T-helper 2 cell (primary cell): ENCODE data around the gene COL11A2.
A peak's percentile ranks its signal among the peaks of the same experiment; 100 is the strongest.
"Not testable (repeated sequence)": the region's sequence is repeated elsewhere in the genome, so short reads cannot be mapped to it uniquely, and the experiment has no call there.

Source experiments
- DNase-seq, 5 experiments: peaks; one replicate each; pipeline versions ENCODE4 v3.0.0 to v3.0.0-alpha.2; 2012 to 2022

The COL11A2 gene

GRCh38 chr6:33150560-33150959 lies 41.7 kb downstream of the COL11A2 start:
- DNase-seq = not testable (repeated sequence)

DNA sequence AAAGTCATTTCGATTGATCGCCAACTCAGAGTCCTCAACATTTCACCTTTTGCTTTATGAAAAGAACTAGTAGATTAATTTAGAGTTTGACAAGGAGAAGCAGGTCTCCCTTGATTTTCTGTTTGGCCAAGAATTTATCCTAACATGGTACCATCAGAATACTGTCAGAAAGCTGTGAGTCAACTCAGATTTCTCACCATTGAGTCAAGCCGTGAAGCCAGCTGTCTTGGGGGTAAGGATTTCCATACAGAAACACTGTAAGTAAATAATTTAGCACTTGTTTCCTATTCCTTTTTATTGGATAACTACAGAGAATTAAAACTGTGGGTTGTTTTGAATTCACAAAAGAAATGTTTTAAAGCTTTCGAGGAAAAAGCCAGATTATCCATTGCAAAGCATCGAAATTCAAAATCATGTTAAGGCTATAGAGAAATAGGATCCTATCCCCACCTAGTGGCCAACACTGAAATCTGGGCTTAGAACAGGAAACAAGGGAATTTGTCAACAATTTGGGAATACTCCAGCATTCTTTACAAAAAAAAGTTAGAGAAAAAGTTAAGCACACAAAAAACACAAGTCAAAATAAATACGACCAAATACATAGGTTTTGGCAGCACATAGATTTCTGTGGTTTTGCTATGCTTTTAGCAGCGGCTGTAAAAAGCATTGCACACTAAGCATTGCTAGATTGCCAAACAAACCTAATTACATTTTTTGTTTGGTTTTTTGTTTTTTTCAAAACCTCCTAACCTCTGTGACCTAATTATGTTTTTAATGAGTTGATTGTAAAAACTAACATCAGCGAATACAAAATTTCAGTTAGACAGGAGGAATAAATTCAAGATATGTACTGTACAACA lies 44.2 kb downstream of the COL11A2 start:
- DNase-seq = no peak

DNA sequence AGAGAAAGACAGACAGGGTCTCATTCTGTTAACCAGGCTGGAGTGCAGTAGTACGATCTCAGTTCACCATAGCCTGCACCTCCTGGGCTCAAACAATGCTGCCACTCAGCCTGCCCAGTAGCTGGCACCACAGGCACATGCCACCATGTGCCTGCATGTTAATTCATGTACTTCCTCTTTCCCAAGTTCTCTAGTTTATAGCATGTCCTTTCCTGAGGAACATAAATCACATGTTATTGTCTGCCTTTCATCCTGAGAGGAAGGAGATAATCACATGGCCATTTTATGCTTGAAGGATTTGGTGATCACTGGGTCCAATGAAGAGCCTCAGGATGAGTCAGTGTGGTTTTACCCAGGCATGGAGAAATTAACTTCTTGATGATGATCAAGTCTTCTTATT lies 47.9 kb downstream of the COL11A2 start:
- DNase-seq = no peak

DNA sequence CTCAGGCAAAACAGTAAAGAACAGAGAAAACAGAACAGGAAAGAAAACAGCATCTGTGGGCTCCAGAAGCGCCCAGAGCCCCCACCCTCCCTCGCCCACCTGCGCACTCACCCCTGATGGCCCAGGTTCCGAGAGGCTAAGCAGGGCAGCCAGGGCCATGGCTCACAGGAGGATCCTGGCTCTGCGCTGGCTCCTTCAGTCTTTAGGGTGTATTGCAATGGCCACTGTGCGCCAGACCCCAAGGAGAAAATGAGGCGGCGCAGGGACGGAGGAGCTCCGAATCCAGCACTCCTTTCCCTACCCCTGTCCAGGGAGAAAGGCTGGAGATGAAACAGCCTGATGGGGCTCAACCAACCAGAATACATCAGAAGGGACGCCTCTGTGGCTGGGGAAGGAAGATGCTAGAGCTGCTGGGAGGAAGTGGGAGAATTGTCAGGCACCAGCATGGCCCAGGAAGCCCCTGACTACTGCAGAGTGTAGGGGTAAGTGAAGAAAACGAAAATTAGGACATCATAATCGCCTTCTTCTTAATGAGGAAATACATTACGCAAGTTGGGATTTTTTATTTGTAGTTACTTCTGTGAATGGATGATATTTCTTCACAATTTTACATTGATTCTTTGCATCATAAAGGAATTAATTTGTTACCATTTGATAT lies 49.0 kb downstream of the COL11A2 start:
- DNase-seq = no peak

GRCh38 chr6:33142501-33143070 lies 49.7 kb downstream of the COL11A2 start:
- no peak for DNase-seq

DNA sequence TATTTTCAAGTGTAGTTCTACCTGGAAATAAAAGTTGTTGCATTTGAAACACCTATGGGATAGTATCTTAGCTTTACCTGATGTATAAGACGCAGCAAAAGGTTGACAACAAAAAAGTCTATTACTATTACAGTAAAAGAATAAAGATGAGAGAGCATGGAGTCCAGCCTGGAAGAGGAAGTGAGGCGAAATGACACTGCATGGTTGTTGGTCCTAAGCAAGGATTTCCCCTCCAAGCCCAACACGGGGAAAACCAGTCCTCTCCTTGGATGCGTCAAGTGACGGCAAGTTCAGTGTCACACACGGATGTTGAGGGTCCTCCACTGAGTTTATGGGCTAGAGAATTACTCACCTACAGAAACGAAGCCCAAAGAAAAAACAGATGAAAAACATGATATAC lies 51.7 kb downstream of the COL11A2 start:
- DNase-seq = no peak

GRCh38 chr6:33139596-33140206 lies 52.6 kb downstream of the COL11A2 start:
- no peak for DNase-seq

DNA sequence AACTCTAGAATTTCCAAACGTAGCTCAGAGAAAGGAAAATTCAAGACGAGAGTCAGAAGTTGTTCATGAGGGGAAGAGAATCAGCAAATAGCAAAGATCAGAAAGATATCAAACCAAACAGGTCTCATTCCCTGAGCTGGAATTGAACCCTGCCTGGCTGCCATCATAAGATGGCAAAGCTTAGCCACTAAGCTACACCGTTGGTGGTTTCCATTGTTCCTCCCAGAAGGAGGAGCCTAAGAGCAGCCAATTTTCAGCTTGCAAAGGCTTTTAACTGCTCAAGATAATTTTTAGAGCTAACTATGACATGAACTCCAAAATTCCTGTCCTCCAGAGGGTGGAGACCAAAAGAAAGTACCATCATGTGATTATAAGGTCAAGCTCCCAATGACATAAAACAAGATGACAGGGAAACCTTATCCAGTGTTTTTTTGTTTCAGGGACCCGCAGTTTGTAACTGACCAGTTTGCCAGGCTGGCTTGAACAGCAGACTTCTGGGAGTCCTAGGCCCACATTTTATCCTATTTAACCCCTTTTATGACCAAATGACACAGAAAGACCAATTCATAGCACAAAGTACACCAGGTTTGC lies 55.9 kb downstream of the COL11A2 start:
- DNase-seq = no peak

GRCh38 chr6:33132081-33132524 lies 60.2 kb downstream of the COL11A2 start:
- no peak for DNase-seq

DNA sequence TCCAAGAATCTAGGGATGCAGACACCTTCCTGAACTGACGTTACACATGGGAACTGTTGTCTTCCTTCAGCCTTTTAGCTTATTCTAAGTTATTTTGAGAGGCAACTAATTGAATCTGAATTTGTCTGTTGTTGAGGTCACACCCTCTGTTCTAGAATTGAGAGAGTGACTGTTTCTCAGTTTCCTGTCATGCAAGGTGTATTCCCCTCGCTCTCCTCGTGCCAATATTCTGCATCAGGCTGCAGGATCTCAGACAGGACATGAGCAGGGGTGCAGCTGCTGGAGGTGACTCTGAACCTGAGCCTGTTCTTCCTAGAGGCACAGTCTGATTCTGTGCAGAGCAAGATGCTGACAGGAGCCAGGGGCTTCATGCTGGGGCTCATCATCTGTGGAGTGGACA lies 63.9 kb downstream of the COL11A2 start:
- DNase-seq = peak in 1 of 5 experiments; percentile 80

GRCh38 chr6:33126101-33126714 lies 66.1 kb downstream of the COL11A2 start:
- DNase-seq = peak in 4 of 5 experiments; percentile 30 to 52 (median 45)

DNA sequence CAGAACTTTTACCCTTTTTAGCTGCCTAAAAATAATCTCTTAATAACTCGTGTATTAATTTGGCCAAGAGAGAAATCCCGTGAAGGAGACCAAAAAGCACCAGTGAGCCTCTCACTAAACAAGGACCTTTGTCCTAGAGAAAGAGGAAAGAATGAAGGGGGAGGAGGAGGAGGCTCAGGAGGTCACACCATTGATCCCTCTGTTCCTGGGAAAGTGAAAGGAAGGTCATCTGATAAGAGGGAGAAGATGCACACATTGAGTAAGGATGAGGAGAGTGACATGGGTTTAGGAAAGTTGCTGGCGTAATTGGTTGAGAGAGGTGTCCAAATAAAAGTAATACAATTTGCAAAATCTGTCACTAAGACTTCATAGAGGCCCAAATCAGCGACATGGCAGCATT lies 67.3 kb downstream of the COL11A2 start:
- DNase-seq = no peak

- no peak for DNase-seq
These were observed 67.8 kb downstream of the COL11A2 start for GRCh38 chr6:33124525-33124901.

- DNase-seq = peak in 1 of 5 experiments; percentile 54
These were observed 68.3 kb downstream of the COL11A2 start for GRCh38 chr6:33123732-33124524.

- DNase-seq = no peak
These were observed 69.1 kb downstream of the COL11A2 start for GRCh38 chr6:33123181-33123580.

DNA sequence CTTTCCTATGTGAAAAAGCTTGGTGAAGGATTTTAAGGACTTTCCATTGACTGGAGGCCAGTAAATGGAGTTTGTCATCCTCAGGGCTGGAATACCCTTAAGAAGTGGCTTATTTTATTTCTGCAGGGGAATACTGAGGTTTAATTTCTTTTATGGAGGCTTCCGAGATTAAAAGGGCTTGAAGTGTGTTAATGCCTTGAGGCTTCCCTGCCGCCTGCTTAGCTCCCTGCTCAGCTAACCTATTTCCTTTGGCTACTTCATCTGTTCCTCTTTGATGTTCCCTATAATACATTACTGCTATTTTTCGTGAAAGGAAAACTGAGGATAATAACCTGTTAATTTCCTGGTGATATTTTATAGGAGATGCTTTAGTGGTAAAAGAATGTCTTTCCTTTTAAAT lies 72.3 kb downstream of the COL11A2 start:
- DNase-seq = no peak

DNA sequence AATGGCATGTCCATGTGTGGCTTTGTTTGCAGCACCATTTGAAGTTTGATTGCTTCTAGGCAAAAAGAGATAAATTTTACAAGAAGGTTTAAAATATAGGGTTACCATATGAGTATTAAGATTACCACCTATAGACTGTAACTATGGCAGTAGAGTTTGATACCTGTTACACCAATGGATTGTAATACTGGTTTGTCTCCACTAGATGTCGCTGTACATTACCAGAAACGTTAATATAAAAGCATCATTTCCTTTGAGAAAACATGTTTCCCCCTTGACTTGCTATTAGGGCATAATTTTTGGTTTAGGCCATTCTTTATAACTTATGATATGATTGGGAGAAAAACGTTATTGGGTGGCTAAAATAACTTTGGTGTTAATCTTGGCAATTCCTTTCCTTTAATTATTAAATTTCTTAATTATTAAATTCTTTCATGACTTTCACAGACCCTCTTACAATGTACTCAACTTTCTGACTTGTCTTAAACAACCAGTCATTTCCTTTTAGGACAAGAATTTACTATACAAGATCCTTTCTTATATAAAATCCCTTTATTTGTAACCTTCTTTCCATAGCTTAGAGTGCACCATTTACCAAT lies 73.6 kb downstream of the COL11A2 start:
- peak in 2 of 5 experiments; percentile 39 to 71 for DNase-seq

- no peak for DNase-seq
These were observed 74.4 kb downstream of the COL11A2 start for GRCh38 chr6:33117811-33118277.

- no peak for DNase-seq
These were observed 75.2 kb downstream of the COL11A2 start for GRCh38 chr6:33116841-33117711.

GRCh38 chr6:33116417-33116816 lies 75.8 kb downstream of the COL11A2 start:
- DNase-seq = no peak
